Prostate gland (tissue), 2 donors: Measurements from ENCODE around the gene GLP1R. TPM values are rescaled to one million over a fixed set of nuclear protein-coding genes. Genes with fewer than 3 reads are reported as not detected.

Source experiments
- DNase-seq: peaks from one replicate; pipeline ENCODE4 v3.0.0-alpha.2; 2019; ENCODE audit warnings: low spot score
- H3K27ac ChIP-seq, 2 donors: fragments of 200-600 bp; sonication (generic); 2 replicates each; pipeline ENCODE4 v1.5.1; 2017 to 2019
- H3K27me3 ChIP-seq: fragments of 200-600 bp; sonication (generic); replicated peaks from 2 replicates; pipeline ENCODE4 v1.5.1; 2019; ENCODE audit not compliant: insufficient read depth
- H3K36me3 ChIP-seq, 2 donors: fragments of 200-600 bp; sonication (generic); 1 replicate in 1 of 2; 2 replicates in 1 of 2; pipeline versions ENCODE4 v1.5.1 to v1.8.1; 2017 to 2019
- H3K4me1 ChIP-seq: fragments of 200-600 bp; sonication (generic); replicated peaks from 2 replicates; pipeline ENCODE4 v1.5.1; 2019
- H3K4me3 ChIP-seq, 2 donors: fragments of 200-600 bp; sonication (generic); 2 replicates each; pipeline ENCODE4 v1.5.1; 2017 to 2019
- H3K9me3 ChIP-seq: fragments of 200-600 bp; sonication (generic); 2 replicates; pipeline ENCODE4 v1.5.1; 2017
- CTCF ChIP-seq, 4 experiments: fragments of 200-600 bp in 2 of 4; fragments of 450-650 bp in 2 of 4; sonication (generic) in 2 of 4; IDR thresholded peaks; 1 replicate in 3 of 4; 2 replicates in 1 of 4; pipeline ENCODE4 v1.5.1; 2016 to 2019; ENCODE audit warnings: antibody characterized with exemption in 4 of 4, mild to moderate bottlenecking in 2 of 4, moderate library complexity in 2 of 4
- POLR2A ChIP-seq: fragments of 450-650 bp; IDR thresholded peaks from one replicate; pipeline ENCODE4 v1.6.1; 2016; ENCODE audit warnings: antibody characterized with exemption, mild to moderate bottlenecking
- POLR2AphosphoS5 ChIP-seq: sonication (generic); formaldehyde crosslinking; IDR thresholded peaks from one replicate; pipeline ENCODE4 v1.6.1; 2017; ENCODE audit warnings: antibody characterized with exemption
- WGBS: methylation state at CpG from one replicate; pipeline ENCODE4 v1.1.5; 2018; 5-methylcytosine and 5-hydroxymethylcytosine counted together
- intact Hi-C: fragments of 100-400 bp; cut with DNase I; formaldehyde crosslinking; loops from one replicate; pipeline ENCODE4 v1.14.2; 2022
- total RNA-seq, 2 donors: library from RNA; depleted of rRNA; stranded (reverse); fragments of >200 nt; gene quantifications; one replicate each; pipeline ENCODE4 v1.1.0, GENCODE V29; 2016

GLP1R gene
- total RNA-seq, 2 donors from 2014 or later = 0.23 TPM; not detected in 1

- no peak for DNase-seq
- no peaks in the 10 kb centered on the region for H3K9me3 ChIP-seq
- no peak for TF ChIP-seq POLR2A
- TF ChIP-seq POLR2AphosphoS5 = no peak
- no peak for TF ChIP-seq CTCF (IDR thresholded peaks at IDR 0.05)
- H3K27ac ChIP-seq = no peak overlapping the region
- H3K4me1 ChIP-seq = no peaks in the 10 kb centered on the region
- H3K4me3 ChIP-seq = no peak overlapping the region
- no peaks in the 10 kb centered on the region for H3K36me3 ChIP-seq
- intact Hi-C loops = no loop called here
- 78% methylated on average over 12 of the region's 12 CpGs for WGBS
- H3K27me3 ChIP-seq = no peaks in the 10 kb centered on the region
These were observed 26.6 kb downstream of the GLP1R start for GRCh38 chr6:39075010-39075686.

GRCh38 chr6:39075807-39076622 is 27.4 kb downstream of the GLP1R start:
- no peaks in the 10 kb centered on the region for H3K4me1 ChIP-seq
- no peak overlapping the region for H3K27ac ChIP-seq
- H3K36me3 ChIP-seq = no peaks in the 10 kb centered on the region
- 84% methylated on average over 11 of the region's 11 CpGs for WGBS
- intact Hi-C loops = no loop called here
- TF ChIP-seq POLR2AphosphoS5 (no peak), POLR2A (no peak), CTCF (IDR thresholded peaks at IDR 0.05) (no peak)
- H3K9me3 ChIP-seq = no peaks in the 10 kb centered on the region
- H3K4me3 ChIP-seq = no peak overlapping the region
- DNase-seq = no peak
- no peaks in the 10 kb centered on the region for H3K27me3 ChIP-seq

- H3K27me3 ChIP-seq = no peaks in the 10 kb centered on the region
- no peaks in the 10 kb centered on the region for H3K9me3 ChIP-seq
- H3K27ac ChIP-seq = no peak overlapping the region
- no peak for TF ChIP-seq POLR2AphosphoS5
- TF ChIP-seq POLR2A = no peak
- no peak for TF ChIP-seq CTCF (IDR thresholded peaks at IDR 0.05)
- no peak overlapping the region for H3K4me3 ChIP-seq
- H3K4me1 ChIP-seq = no peaks in the 10 kb centered on the region
- intact Hi-C loops = no loop called here
- no peak for DNase-seq
- H3K36me3 ChIP-seq = no peaks in the 10 kb centered on the region
- 86% methylated on average over 9 of the region's 9 CpGs for WGBS
These were observed 28.3 kb downstream of the GLP1R start for GRCh38 chr6:39076623-39077535.

DNA sequence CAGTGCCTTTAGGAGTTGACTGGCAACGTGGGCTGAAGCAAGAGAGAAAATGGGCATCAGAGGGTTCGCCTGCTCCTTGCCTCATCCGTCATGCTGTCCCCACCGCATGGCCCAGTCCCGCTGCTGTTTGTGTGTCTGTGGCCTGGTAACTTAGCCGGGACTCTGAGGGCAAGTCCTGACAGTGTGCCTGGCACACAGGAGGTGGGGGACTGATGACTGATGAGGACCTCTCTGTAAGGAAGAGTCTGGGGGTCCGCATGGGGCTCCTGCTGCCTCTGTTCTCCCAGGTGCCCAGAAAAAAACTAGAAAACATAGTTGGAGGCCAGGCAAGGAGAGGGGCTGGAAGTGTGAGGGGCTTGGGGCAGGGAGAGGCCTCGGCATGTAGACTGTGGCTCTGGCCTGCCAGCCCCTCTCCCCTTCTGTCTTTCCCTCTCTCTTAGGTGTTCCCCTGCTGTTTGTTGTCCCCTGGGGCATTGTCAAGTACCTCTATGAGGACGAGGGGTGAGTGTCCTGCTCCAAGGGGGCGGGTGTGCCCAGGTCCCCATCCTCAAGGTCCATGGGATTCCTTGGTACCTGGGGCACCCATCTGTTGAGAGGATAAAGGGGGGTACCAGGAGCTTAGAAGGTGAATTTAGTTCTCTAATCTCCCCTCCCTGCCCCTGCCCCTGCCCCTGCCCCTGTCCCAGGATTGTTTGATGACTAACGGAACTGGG is 29.5 kb downstream of the GLP1R start:
- no peak for DNase-seq
- 88% methylated on average over 11 of the region's 11 CpGs for WGBS
- intact Hi-C loops = no loop called here

More for the DNA sequence above, 29.5 kb downstream of the GLP1R start:
- H3K9me3 ChIP-seq = no peaks in the 10 kb centered on the region
- H3K4me1 ChIP-seq = no peaks in the 10 kb centered on the region
- no peaks in the 10 kb centered on the region for H3K36me3 ChIP-seq
- no peaks in the 10 kb centered on the region for H3K27me3 ChIP-seq
- H3K27ac ChIP-seq = no peak overlapping the region
- TF ChIP-seq CTCF (IDR thresholded peaks at IDR 0.05) (no peak), POLR2A (no peak), POLR2AphosphoS5 (no peak)
- no peak overlapping the region for H3K4me3 ChIP-seq
